ENCODE measurements around the gene SYTL5.

Gene SYTL5

DNA sequence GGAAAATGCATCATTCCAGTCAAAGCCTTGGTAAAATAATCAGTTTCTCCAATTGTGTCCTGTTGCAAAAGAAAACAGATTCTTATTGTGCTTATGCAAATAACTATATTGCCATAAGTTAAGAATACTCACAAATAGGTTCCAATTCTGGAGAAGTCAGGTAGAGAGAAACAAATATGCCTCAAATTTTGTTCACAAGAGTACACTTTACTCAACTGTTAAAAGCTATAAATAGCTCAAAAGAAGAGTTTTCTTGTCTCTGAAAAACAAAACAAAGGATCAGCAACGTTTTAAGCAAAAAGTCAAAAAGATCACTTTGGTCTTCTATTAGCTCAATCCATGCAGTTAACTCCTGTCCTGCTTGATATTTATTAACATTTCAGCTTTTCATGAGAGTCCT is 21.9 kb downstream of the SYTL5 start:
- TF ChIP-seq, protein P1, sequence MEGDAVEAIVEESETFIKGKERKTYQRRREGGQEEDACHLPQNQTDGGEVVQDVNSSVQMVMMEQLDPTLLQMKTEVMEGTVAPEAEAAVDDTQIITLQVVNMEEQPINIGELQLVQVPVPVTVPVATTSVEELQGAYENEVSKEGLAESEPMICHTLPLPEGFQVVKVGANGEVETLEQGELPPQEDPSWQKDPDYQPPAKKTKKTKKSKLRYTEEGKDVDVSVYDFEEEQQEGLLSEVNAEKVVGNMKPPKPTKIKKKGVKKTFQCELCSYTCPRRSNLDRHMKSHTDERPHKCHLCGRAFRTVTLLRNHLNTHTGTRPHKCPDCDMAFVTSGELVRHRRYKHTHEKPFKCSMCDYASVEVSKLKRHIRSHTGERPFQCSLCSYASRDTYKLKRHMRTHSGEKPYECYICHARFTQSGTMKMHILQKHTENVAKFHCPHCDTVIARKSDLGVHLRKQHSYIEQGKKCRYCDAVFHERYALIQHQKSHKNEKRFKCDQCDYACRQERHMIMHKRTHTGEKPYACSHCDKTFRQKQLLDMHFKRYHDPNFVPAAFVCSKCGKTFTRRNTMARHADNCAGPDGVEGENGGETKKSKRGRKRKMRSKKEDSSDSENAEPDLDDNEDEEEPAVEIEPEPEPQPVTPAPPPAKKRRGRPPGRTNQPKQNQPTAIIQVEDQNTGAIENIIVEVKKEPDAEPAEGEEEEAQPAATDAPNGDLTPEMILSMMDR (conservative IDR thresholded peaks at IDR 0.05): no peak
- no peak overlapping the region for H3K27ac ChIP-seq

DNA sequence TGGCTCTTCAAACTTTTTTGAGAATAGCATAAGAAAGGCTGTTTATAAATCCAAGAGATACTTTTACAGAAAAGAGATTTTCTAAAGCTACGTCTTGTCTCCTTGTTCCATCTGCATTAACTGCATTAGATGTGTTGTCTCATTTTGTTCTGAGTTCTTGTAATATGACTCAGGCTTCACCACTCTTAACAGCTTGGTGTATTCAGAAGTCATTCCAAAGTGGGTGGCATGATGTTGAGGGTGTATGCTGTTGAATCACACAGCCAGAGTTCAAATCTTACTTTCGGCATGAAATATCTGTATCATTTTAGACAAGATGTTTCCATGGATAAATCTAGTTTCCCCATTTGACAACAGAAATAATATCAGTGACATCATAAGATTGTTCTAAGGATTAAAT is 30.1 kb downstream of the SYTL5 start:
- no peak overlapping the region for H3K27ac ChIP-seq
- TF ChIP-seq, protein P1 (conservative IDR thresholded peaks at IDR 0.05): no peak

DNA sequence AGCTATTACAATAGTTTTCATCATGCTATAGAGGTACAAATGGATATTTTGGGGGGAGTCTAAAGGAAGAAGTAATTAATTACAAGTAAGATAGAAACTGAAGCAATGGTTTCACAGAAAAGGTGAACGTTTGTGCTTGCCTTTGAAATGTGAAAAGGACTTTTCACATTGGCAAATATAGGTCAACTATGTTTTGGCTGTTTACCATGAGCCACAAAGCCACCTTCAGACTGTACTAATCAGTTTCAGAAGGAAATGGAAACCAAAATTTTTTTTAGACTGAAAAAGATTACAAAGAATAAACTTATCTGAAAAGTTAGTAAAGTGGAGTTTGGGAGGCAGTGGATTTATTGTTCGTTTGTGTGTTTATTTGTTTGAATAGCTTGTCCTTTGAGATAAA is 32.1 kb downstream of the SYTL5 start:
- H3K27ac ChIP-seq: no peak overlapping the region
- TF ChIP-seq, protein P1 (conservative IDR thresholded peaks at IDR 0.05): no peak

DNA sequence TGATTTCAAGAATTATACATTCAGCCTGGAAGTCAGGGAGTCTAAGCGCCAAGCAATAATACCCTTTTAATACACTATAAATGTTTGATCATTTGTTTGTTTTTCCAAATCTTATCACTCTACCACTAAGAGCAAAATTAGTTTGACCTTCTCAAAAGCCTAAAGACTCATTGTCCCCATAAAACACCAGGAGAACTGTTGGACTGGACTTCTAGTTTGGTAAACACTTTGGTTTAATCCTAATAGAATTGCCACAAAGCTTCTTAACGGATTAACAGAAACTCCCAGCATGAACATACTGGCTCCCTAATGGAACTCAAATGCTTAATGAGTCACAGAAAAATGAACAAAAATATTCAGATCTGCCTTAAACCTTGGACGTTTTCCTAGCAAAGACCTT is 34.9 kb downstream of the SYTL5 start:
- H3K27ac ChIP-seq: no peak overlapping the region
- TF ChIP-seq, protein P1 (conservative IDR thresholded peaks at IDR 0.05): no peak

DNA sequence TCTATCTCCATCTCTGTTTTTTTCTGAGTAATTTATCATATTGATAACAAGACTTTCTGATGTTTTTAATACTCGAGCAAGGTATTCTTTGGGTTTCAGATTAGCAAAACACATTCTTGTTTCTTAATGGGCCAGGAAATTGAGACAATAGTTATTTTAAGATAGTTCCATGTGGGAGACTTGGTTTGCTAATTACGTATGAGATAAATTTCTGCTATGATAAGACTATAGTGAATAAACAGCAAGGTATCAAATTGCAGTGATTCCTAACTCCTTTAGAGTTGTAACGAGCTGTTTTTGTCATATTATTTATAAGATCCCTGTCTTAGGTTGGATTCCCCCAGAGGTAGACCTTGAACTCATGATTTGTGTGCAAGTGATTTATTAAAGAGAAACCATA is 38.3 kb downstream of the SYTL5 start:
- H3K27ac ChIP-seq: peak overlapping the region; percentile 48
- TF ChIP-seq, protein P1 (conservative IDR thresholded peaks at IDR 0.05): no peak

DNA sequence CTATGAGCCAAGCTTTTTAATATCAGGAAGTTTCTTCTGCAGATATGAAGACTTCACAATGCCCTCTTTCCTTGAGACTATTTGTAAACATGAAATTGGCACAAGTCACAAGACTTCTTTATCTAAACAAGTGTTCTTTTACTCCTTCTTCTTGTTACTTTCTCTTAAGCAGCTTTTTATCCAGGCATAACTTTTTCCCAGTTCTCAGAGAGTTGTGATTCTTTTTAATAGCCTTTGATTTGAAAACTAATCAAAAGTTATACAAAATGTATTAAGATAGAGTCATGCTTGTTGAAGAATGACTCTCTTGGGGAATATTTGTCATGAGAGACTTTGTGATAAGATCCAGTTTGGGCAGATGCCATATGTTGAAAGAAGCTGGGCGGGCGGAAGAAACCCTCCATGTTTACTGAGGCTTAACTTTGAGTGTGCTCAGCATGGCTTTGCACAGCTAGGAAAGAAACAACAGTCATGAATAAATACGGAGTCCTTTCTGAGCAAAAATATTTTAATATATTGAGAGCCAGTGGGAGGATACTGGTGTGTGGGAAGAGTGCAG is 39.3 kb downstream of the SYTL5 start:
- peak overlapping the region; percentile 48 for H3K27ac ChIP-seq
- TF ChIP-seq, protein P1 (conservative IDR thresholded peaks at IDR 0.05): no peak

DNA sequence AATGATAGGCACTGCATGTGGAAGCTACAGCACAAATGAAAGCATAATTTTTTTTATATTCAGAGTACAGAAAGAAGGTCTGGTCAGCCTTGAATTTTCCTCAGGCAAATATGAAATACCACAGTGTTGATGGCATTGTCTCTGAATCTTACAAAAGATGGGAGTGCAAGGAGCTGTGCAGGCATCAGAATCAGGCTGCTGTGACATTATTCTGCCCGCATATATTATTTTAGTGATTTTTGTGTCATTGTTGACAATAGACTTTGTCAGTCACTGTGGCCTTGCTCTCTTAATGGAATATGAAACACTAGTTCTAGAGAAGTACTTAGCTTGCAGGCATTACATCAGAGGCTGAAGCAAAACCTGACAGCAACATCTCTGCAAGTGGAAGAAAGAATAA is 42.5 kb downstream of the SYTL5 start:
- H3K27ac ChIP-seq: no peak overlapping the region
- TF ChIP-seq, protein P1 (conservative IDR thresholded peaks at IDR 0.05): no peak

Measured in VCaP (cell line).